ENCODE results near the gene DSCAM. TPM values are rescaled to one million over a fixed set of nuclear protein-coding genes. Genes with fewer than 3 reads are reported as not detected.

The DSCAM gene
- total and polyA plus RNA-seq, 12 donors: under 0.01 to 0.11 (median 0.07) TPM; not detected in 5

- intact Hi-C loops (cut with DNase I): no loop called here
- Histone ChIP-seq H3K9me3 (replicated peaks in 1 of 3) (no peaks in the 10 kb centered on the region), H3K36me3 (replicated peaks in 1 of 2) (no peaks in the 10 kb centered on the region), H3K4me3 (no peak overlapping the region), H3K27me3 (peaks cover 5% of the 10 kb centered on the region), H3K4me1 (replicated peaks in 1 of 2) (no peaks in the 10 kb centered on the region), H3K27ac (no peak overlapping the region)
- DNase-seq: no peak
- TF ChIP-seq CTCF (IDR thresholded peaks at IDR 0.05) (no peak), POLR2A (IDR thresholded peaks at IDR 0.05) (no peak)
These were observed 271.0 kb downstream of the DSCAM start for GRCh38 chr21:40575976-40576375.

DNA sequence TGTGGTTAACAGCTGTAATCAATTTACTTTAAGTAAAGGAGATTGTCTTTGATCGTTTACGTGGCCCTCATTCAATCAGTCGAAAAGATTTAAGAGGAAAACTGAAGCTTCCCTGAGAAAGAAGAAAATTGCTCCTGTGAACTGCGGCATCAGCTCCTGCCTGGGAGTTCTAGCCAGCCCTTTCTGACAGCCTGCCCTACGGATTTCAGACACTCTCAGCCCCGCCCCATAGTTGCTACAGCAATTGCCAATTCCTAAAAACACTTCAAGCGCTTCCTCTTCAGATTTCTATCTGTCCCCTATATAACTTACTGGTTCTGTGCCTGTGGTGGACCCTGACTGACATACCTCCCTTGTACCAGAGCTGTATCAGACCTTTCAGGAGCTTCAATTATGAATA is 277.6 kb downstream of the DSCAM start:
- H3K27ac ChIP-seq: no peak overlapping the region
- intact Hi-C loops (cut with DNase I): no loop called here
- peaks cover 5% of the 10 kb centered on the region for H3K27me3 ChIP-seq
- no peak for DNase-seq
- 63 to 82% (median 70%) methylated on average over 7 of the region's 7 CpGs for WGBS, 4 donors
- no peaks in the 10 kb centered on the region for H3K36me3 ChIP-seq (replicated peaks in 1 of 2)
- no peak for TF ChIP-seq CTCF (IDR thresholded peaks at IDR 0.05)
- TF ChIP-seq POLR2A (IDR thresholded peaks at IDR 0.05): no peak
- no peaks in the 10 kb centered on the region for H3K4me1 ChIP-seq (replicated peaks in 1 of 2)
- H3K9me3 ChIP-seq (replicated peaks in 1 of 3): no peaks in the 10 kb centered on the region
- no peak overlapping the region for H3K4me3 ChIP-seq

DNA sequence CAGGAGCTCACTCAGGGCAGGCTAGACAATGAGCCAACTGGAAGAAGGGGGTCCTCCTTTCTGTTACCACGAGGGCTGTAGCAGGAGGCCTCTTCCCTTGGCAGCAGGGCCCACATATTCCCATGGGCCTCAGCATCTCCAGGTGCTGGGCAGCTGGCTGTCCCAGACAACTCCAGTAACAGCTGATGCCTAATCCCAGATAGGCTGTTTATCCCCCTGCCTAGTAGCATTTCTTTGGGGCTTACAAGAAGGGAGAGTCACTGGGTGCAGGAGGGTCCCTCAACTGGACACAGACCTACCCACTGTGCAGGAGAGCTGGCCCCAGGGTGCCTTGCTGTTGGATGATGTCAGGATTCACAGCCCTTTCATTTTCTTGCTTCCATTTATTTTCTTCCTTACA is 278.2 kb downstream of the DSCAM start:
- 33 to 54% (median 50%) methylated on average over 1 of the region's 1 CpG for WGBS, 4 donors
- Histone ChIP-seq H3K9me3 (replicated peaks in 1 of 3) (no peaks in the 10 kb centered on the region), H3K4me1 (replicated peaks in 1 of 2) (no peaks in the 10 kb centered on the region), H3K27me3 (peaks cover 4% of the 10 kb centered on the region), H3K27ac (no peak overlapping the region), H3K36me3 (replicated peaks in 1 of 2) (no peaks in the 10 kb centered on the region), H3K4me3 (no peak overlapping the region)
- DNase-seq: no peak
- intact Hi-C loops (cut with DNase I): no loop called here
- TF ChIP-seq CTCF (IDR thresholded peaks at IDR 0.05): no peak
- no peak for TF ChIP-seq POLR2A (IDR thresholded peaks at IDR 0.05)

GRCh38 chr21:40567501-40567900 is 279.5 kb downstream of the DSCAM start:
- Histone ChIP-seq H3K4me1 (replicated peaks in 1 of 2) (no peaks in the 10 kb centered on the region), H3K4me3 (no peak overlapping the region), H3K27ac (no peak overlapping the region), H3K9me3 (replicated peaks in 1 of 3) (no peaks in the 10 kb centered on the region), H3K27me3 (no peaks in the 10 kb centered on the region), H3K36me3 (replicated peaks in 1 of 2) (no peaks in the 10 kb centered on the region)
- no peak for TF ChIP-seq CTCF (IDR thresholded peaks at IDR 0.05)
- TF ChIP-seq POLR2A (IDR thresholded peaks at IDR 0.05): no peak
- intact Hi-C loops (cut with DNase I): no loop called here
- DNase-seq: no peak
- 45 to 54% (median 48%) methylated on average over 3 of the region's 3 CpGs for WGBS, 4 donors
